ENCODE measurements around the gene AFG3L2.

AFG3L2 gene

DNA sequence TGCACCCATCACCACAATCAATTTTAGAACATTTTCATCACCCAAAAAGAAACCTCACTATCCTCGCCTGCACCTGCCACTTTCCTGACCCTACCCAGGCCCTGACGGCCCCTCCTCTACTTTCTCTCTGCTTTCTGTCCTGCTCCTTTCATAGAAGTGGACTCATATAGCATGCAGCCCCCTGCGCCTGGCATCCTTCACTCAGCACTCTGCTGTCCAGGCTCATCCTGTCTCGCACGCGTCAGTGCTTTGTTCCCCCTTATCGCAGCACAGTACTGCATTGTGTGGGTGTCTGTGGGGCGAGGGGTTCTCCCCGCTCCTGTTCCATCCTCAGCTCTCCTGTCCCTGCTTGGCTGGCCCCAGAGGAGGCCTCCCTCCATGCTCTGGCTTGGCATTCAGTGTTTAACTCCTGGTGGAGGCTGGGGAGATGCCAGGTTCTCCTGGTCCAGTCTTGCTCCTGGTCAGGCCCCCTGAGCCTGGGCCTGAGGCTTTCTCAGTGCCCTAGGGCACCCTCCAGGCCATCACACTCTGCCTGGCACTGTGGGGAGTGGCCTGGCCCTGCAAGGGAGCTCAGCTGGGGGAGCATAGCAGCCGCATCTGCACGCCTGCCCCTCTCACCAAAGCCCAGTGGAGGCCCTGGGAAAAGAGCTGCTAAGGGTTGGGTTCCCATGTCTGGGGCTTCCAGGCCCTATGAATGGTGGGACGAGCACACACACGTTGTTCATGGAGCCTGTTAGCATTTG lies 75.6 kb downstream of the AFG3L2 start:
- DNase-seq, result no peak

DNA sequence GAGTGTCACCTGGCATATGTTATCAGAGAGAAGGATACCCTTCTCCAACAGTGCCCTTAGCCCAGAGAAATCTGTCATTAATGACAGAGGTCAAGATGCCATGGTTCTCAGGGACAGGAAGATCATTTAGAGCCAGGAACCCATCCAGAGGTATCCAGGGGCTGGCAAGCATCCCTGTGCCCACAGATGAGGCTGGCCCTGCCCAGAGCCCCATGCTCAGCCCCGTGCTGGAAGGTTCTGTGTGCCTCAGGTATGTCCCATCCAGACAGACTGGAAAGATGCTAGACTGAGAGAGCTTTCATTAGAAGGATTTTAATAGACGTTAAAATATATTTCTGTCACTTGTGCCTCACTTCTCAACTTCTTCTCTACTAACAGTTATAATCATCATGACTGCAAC lies 77.2 kb downstream of the AFG3L2 start:
- DNase-seq, result no peak

- no peak for DNase-seq
Observed at GRCh38 chr18:12296457-12296856, 80.6 kb downstream of the AFG3L2 start.

DNA sequence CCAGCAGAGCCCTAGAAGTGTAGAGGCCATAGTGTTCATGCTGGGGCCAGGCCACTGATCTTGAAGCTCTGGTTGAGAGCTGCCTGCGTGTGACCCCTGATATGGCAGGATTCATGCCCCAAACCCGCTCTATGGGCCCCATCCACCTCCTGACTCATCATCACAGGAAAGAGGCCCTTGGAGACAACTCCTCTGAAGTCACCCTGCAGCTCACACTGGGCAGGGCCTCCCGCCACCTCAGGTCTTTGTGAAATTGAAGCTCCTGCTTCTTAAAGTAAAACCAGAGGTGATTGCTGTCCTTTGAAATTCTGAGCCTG lies 81.0 kb downstream of the AFG3L2 start:
- DNase-seq, result no peak

GRCh38 chr18:12295389-12296086 lies 81.5 kb downstream of the AFG3L2 start:
- no peak for DNase-seq

DNA sequence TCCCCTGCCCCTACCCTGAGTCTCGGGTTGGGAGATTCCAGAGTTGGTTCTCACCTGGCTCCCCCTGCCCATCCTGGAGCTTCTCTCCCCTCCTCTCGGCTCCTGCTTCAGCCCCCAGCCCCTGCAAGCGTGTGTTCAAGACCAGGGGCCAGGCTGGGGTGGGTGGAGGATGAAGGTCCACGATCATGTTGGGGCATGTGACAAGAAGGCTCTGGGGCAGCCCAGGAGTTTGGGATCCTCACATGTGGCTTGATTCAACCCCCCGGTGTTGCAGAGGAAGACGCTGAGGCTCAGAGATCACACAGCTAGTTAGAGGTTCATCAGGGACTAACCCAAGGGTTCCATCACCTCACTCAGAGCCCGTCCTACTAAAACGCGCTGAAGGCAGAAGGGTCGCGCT lies 83.2 kb downstream of the AFG3L2 start:
- no peak for DNase-seq

GRCh38 chr18:12291690-12292089 lies 85.3 kb downstream of the AFG3L2 start:
- no peak for DNase-seq

- no peak for DNase-seq
Observed at GRCh38 chr18:12291161-12291560, 85.9 kb downstream of the AFG3L2 start.

DNA sequence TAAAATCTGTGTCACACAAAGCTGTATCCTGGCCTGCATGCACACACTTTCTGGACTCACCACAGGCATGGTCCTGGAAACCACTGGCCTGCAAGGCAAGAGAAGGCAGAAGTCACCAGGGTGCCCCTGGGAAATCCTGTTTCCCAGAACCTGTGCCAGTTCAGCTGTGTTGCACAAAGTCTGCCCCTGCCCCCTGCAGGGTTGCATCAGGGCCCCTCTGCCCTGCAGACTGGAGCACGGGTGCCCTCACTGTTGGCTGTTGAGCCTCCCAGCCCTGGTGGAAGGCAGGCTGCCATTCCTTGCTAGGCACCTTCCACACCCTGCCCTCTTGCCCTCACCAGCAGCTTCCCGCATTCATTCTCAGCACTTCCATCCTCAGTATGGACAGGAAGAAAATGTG lies 86.9 kb downstream of the AFG3L2 start:
- no peak for DNase-seq

- DNase-seq, result no peak
Observed at GRCh38 chr18:12288403-12288755, 88.6 kb downstream of the AFG3L2 start.

- DNase-seq, result no peak
Observed at GRCh38 chr18:12287684-12288402, 89.2 kb downstream of the AFG3L2 start.

DNA sequence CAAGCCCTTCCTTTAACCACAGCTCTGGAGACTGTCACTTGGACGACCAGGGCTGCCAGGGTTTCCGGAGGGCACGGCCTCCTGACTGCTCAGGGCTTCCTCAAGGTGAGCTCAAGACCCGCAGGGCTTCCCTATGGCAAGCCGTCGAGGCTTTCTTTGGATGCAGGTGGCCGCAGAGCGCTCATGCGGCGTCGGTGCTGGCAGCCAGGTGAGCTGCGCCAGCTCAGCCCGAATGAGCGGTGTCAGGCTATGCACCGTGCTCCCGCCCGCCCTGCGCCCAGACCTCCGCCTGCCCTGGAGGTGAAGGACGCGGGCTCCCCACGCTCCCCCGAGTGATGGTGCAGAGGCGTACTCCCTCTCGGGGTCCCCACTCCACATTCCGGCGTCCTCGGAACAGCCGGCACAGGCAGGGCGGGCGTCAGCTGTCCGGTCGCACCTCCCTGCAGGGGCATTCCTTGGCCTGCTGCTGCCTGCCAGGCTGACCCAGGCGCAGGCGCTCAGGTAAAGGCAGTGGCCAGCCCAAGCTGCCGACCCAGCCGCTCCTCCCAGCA lies 89.8 kb downstream of the AFG3L2 start:
- DNase-seq, result no peak

GRCh38 chr18:12283666-12284065 lies 93.4 kb downstream of the AFG3L2 start:
- no peak for DNase-seq

DNA sequence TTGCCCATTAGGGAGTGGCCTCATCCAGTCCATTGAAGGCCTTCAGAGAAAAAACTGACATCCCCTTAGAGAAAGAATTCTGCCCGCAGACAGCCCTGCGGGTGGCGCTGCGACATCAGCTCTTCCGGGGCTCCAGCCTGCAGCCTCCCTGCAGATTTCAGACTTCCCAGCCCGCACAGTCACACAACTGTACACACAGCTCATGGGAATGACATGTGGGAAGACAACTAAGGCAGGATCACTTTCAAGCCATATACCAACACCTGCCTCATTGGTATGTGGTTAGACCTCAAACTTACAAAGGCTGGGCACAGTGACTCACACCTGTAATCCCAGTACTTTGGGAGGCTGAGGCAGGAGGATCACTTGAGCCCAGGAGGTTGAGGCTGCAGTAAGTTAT lies 93.8 kb downstream of the AFG3L2 start:
- DNase-seq, result no peak

DNA sequence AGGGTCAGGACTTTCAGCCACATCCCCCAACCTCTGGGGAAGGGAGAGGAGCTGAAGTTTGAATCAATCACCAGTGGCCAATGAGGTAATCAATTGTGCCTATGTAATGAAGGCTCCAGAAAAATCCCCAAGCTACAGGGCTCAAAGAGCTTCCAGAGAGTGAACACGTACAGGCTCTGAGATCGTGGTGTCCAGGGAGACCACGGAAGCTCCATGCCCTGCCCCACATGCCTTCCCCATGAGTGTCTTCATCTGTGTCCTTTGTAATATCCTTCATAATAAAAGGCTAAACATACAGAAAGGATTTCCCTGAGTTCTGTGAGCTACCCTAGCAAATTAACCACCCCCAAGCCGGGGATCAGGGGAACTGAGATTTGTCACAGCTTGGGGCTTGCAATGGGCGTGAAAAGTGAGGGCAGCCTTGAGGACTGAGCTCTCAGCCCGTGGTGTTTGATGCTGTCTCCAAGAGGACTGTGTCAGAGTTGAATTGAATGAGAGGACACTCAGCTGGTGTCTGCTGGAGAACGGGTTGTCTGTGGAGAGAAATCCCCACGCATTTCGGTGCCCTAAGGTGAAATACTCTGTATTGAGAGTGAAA lies 94.5 kb downstream of the AFG3L2 start:
- no peak for DNase-seq

DNA sequence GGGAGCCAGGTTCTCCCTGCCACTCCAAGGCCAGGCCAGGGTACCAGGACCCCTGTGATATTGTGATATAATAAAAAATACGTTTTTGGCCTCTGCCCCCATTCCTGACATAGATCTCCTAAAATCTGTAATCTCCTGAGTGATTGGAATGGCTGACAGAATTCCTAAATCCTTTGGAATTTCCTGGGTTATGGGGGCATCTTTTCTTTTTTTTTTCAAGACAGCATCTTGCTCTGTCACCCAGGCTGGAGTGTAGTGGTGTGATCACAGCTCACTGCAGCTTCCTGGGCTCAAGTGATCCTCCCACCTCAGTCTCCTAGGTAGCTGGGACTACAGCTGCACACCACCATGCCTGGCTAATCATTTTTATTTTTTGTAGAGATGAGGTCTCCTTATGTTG lies 95.2 kb downstream of the AFG3L2 start:
- DNase-seq, result no peak

GRCh38 chr18:12279781-12280531 lies 97.1 kb downstream of the AFG3L2 start:
- no peak for DNase-seq

All from CD4-positive, alpha-beta T cell treated with Interleukin-21 for 1 hour (primary cell).